Prostate gland (tissue), 2 donors: ENCODE data around the gene ADAMTS17.

ENCODE experiments used
- CTCF ChIP-seq, 4 experiments: fragments of 200-600 bp in 2 of 4; fragments of 450-650 bp in 2 of 4; sonication (generic) in 2 of 4; IDR thresholded peaks; 1 replicate in 3 of 4; 2 replicates in 1 of 4; pipeline ENCODE4 v1.5.1; 2016 to 2019; ENCODE audit warnings: antibody characterized with exemption in 4 of 4, mild to moderate bottlenecking in 2 of 4, moderate library complexity in 2 of 4
- POLR2A ChIP-seq: fragments of 450-650 bp; IDR thresholded peaks from one replicate; pipeline ENCODE4 v1.6.1; 2016; ENCODE audit warnings: antibody characterized with exemption, mild to moderate bottlenecking
- POLR2AphosphoS5 ChIP-seq: sonication (generic); formaldehyde crosslinking; IDR thresholded peaks from one replicate; pipeline ENCODE4 v1.6.1; 2017; ENCODE audit warnings: antibody characterized with exemption

- TF ChIP-seq POLR2A, result no peak
- TF ChIP-seq CTCF (IDR thresholded peaks at IDR 0.05), result no peak
- no peak for TF ChIP-seq POLR2AphosphoS5
Measured at GRCh38 chr15:100201376-100202280, 140.1 kb downstream of the ADAMTS17 start.
